GM18505 (cell line): ENCODE results near the gene CD160.
"Not testable (repeated sequence)": the region's sequence is repeated elsewhere in the genome, so short reads cannot be mapped to it uniquely, and the experiment has no call there.

Experiments used
- ATAC-seq: cut with Tn5 transposase; IDR thresholded peaks from one replicate; pipeline ENCODE4 v1.9.1; 2021; ENCODE audit not compliant: unreplicated experiment
- POLR2A ChIP-seq: IDR thresholded peaks from 4 replicates; pipeline ENCODE4 v1.6.1; 2011; ENCODE audit warnings: borderline replicate concordance; ENCODE audit not compliant: insufficient read depth, insufficient read length; ENCODE audit errors: extremely low read depth

Gene CD160, protein sequence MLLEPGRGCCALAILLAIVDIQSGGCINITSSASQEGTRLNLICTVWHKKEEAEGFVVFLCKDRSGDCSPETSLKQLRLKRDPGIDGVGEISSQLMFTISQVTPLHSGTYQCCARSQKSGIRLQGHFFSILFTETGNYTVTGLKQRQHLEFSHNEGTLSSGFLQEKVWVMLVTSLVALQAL

GRCh38 chr1:145719230-145720079, at the start of gene CD160:
Gene CD160, plus strand, starts transcription at chr1:145719499. Its CDS starts 8,829 bp downstream, at chr1:145728328.
- no peak for TF ChIP-seq POLR2A
- no peak for ATAC-seq

DNA sequence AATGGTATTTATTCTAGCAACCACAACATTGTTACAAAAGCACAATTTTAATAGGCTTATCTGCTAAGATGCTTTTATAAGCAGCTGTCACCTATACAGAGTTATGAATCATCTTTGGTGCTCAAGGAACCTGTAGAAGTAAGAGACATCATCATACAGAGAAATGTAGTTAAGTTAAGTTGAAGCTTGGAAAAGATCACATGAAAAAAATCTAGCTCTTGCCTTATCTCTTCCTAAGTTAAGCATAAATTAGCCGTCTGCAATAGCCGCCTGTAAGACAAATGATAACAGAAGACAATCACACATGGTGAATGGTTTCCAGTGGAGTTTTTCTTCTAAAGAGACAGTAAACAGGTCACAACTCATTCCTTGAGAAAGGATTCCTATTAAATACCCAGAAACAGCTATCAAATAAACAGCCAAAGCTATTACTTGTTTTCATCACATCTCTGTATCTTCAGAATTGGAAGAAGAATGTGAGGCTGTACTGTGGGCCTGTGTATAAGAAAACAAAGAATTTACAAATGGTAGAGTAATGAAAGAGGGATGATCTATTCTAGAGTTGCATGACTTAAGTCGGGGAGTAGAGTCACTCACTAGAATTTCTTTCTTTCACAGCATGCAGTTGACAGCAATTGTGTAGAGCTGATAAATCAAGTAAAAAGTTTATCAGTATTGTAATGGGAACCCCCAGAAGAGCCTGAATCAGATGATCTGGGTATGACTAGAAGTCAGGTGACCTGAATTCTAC, 48.1 kb upstream of the CD160 start:
- not testable (repeated sequence) for ATAC-seq

DNA sequence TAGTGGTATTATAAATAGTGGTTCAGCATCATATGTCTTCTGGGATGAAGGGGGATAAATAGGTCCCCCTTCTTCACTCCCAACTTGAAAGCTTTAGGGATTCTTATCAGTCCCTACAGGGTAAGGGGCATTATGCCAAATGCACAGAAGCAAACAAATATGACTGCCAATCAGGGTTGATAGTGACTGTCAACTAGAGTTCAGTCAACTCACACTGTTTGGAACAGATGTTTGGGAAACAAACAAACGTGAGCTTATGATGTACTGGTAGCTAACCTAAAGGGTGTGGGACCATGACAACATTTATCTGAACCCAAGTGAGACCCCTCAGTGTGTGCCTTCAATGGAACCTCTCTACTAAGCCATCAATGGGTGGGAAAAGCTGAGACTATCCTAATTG, 46.1 kb upstream of the CD160 start:
- not testable (repeated sequence) for ATAC-seq

- ATAC-seq = not testable (repeated sequence)
Measured at GRCh38 chr1:145684858-145685257, 34.4 kb upstream of the CD160 start.

GRCh38 chr1:145686078-145686477, 33.2 kb upstream of the CD160 start:
- ATAC-seq = not testable (repeated sequence)

GRCh38 chr1:145688328-145688727, 31.0 kb upstream of the CD160 start:
- ATAC-seq = no peak
- no peak for TF ChIP-seq POLR2A

DNA sequence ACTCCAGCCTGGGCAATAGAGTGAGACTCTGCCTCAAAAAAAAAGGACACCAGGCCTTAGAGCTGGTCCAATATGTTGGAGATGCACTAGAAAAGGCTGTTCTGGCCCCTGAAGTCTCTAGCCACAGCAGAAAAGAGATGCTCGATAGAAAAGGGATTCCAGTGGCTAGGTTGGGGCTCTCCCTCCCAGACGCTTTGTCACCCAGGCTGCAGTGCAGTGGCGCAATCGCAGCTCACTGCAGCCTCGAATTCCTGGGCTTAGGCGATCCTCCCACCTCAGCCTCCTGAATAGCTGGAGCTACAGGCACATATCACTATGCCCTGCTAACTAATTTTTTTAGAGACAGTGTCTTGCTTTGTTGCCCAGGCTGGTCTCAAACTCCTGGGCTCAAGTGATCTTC, 30.4 kb upstream of the CD160 start:
- TF ChIP-seq POLR2A = no peak
- no peak for ATAC-seq

GRCh38 chr1:145689922-145690321, 29.4 kb upstream of the CD160 start:
- TF ChIP-seq POLR2A = no peak
- ATAC-seq = no peak

- peak; percentile 68 for ATAC-seq
- no peak for TF ChIP-seq POLR2A
Measured at GRCh38 chr1:145690587-145691558, 28.4 kb upstream of the CD160 start.

GRCh38 chr1:145692785-145693443, 26.4 kb upstream of the CD160 start:
- no peak for TF ChIP-seq POLR2A
- no peak for ATAC-seq

GRCh38 chr1:145695821-145696629, 23.3 kb upstream of the CD160 start:
- no peak for TF ChIP-seq POLR2A
- ATAC-seq = no peak

DNA sequence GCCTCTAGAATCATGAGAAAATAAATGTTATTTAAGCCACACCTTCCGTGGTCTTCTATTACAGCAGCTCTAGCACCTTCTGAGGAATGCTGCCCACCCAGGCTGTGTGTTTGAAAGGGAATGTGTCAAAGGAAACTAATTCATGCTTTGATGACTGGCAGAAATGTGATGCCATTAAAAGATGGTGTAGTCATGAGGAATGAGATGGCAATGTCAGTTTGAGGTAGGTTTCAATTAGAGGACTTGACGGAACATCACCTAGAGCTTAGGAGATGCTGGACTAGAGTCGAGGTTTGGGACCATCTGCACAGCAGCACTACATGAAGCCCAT, 22.7 kb upstream of the CD160 start:
- TF ChIP-seq POLR2A = no peak
- ATAC-seq = no peak
